NCI-H1436 treated with DMSO at 0.1 percent for 48 hours (cell line): ENCODE data around the gene AGXT.

Experiments
- DNase-seq: peaks from one replicate; lab custom pipeline; 2025; lab: John Stamatoyannopoulos, UW

Gene AGXT

GRCh38 chr2:240869956-240870875 lies 1.6 kb downstream of the AGXT start:
- DNase-seq = no peak

GRCh38 chr2:240871071-240871958 lies 2.7 kb downstream of the AGXT start:
- no peak for DNase-seq

GRCh38 chr2:240872317-240873097 lies 3.9 kb downstream of the AGXT start:
- DNase-seq = no peak

GRCh38 chr2:240873098-240873788 lies 4.6 kb downstream of the AGXT start:
- DNase-seq = no peak

GRCh38 chr2:240873805-240874714 lies 5.4 kb downstream of the AGXT start:
- no peak for DNase-seq

- DNase-seq = no peak
These were observed 6.1 kb downstream of the AGXT start for GRCh38 chr2:240874715-240875227.

GRCh38 chr2:240875228-240876034 lies 6.8 kb downstream of the AGXT start:
- no peak for DNase-seq

GRCh38 chr2:240876035-240876474 lies 7.4 kb downstream of the AGXT start:
- no peak for DNase-seq

- no peak for DNase-seq
These were observed 8.0 kb downstream of the AGXT start for GRCh38 chr2:240876475-240877251.

GRCh38 chr2:240877460-240878340 lies 9.1 kb downstream of the AGXT start:
- DNase-seq = no peak

GRCh38 chr2:240878341-240878936 lies 9.8 kb downstream of the AGXT start:
- DNase-seq = no peak

- DNase-seq = no peak
These were observed 10.5 kb downstream of the AGXT start for GRCh38 chr2:240879105-240879504.

GRCh38 chr2:240881913-240882312 lies 13.3 kb downstream of the AGXT start:
- DNase-seq = peak; percentile 53

- DNase-seq = no peak
These were observed 15.6 kb downstream of the AGXT start for GRCh38 chr2:240884221-240884620.

GRCh38 chr2:240884745-240885144 lies 16.1 kb downstream of the AGXT start:
- no peak for DNase-seq

GRCh38 chr2:240885566-240885965 lies 16.9 kb downstream of the AGXT start:
- DNase-seq = no peak

- no peak for DNase-seq
These were observed 17.5 kb downstream of the AGXT start for GRCh38 chr2:240886023-240886565.
